Ascending aorta (tissue), 2 donors: Measurements from ENCODE around the gene MT1A. TPM values are rescaled to one million over a fixed set of nuclear protein-coding genes. Genes with fewer than 3 reads are reported as not detected.

Experiments used
- DNase-seq, 2 donors: peaks; one replicate each; pipeline ENCODE4 v3.0.0-alpha.2; 2019; ENCODE audit warnings: low spot score in 2 of 2
- H3K27ac ChIP-seq, 2 donors: fragments of 200-600 bp; sonication (generic); one replicate each; pipeline ENCODE4 v1.5.1; 2016 to 2017; ENCODE audit warnings: mild to moderate bottlenecking in 1 of 2
- H3K27me3 ChIP-seq: fragments of 200-600 bp; sonication (generic); one replicate; pipeline ENCODE4 v1.5.1; 2017
- H3K36me3 ChIP-seq, 2 donors: fragments of 200-600 bp; sonication (generic); one replicate each; pipeline ENCODE4 v1.5.1; 2016
- H3K4me1 ChIP-seq, 2 donors: fragments of 200-600 bp; sonication (generic); one replicate each; pipeline ENCODE4 v1.5.1; 2016 to 2017; ENCODE audit warnings: mild to moderate bottlenecking in 1 of 2
- H3K4me3 ChIP-seq, 2 donors: fragments of 200-600 bp; sonication (generic); one replicate each; pipeline ENCODE4 v1.5.1; 2016 to 2017; ENCODE audit warnings: mild to moderate bottlenecking in 1 of 2
- H3K9me3 ChIP-seq, 2 donors: fragments of 200-600 bp; sonication (generic); one replicate each; pipeline ENCODE4 v1.5.1; 2016
- CTCF ChIP-seq, 3 experiments: fragments of 200-600 bp in 2 of 3; fragments of 450-650 bp in 1 of 3; sonication (generic) in 2 of 3; IDR thresholded peaks; one replicate each; pipeline ENCODE4 v1.5.1; 2016 to 2019; ENCODE audit warnings: antibody characterized with exemption in 3 of 3, mild to moderate bottlenecking in 1 of 3, moderate library complexity in 1 of 3
- intact Hi-C: fragments of 100-400 bp; cut with DNase I; formaldehyde crosslinking; loops from one replicate; pipeline ENCODE4 v1.15.1; 2023
- total RNA-seq: library from RNA; depleted of rRNA; stranded (reverse); fragments of >200 nt; gene quantifications from one replicate; pipeline ENCODE4 v1.1.0, GENCODE V29; 2016

The MT1A gene
- total RNA-seq, 1 donor from 2014 or later, result 183 TPM

GRCh38 chr16:56651586-56651985, 13.1 kb downstream of the MT1A start, which contains the start of gene MT1B:
TSS of gene MT1B (plus strand) at chr16:56651886. CDS start at chr16:56651954, 68 bp downstream.
- intact Hi-C loops, result no loop called here
- Histone ChIP-seq H3K27me3 (no peaks in the 10 kb centered on the region), H3K4me1 (no peaks in the 10 kb centered on the region), H3K9me3 (no peaks in the 10 kb centered on the region), H3K36me3 (no peaks in the 10 kb centered on the region), H3K4me3 (no peak within 1 kb of the TSS), H3K27ac (no peak within 1 kb of the TSS)
- DNase-seq, result no peak
- no peak for TF ChIP-seq CTCF (IDR thresholded peaks at IDR 0.05)

GRCh38 chr16:56652600-56652999, 14.1 kb downstream of the MT1A start:
- intact Hi-C loops, result no loop called here
- TF ChIP-seq CTCF (IDR thresholded peaks at IDR 0.05), result no peak
- H3K4me1 ChIP-seq, result peaks cover under 1 to 4% of the 10 kb centered on the region in 2 donors

GRCh38 chr16:56653218-56653617, 14.8 kb downstream of the MT1A start:
- DNase-seq, result no peak
- Histone ChIP-seq H3K4me1 (peaks cover 4 to 9% of the 10 kb centered on the region in 2 donors), H3K9me3 (no peaks in the 10 kb centered on the region), H3K36me3 (no peaks in the 10 kb centered on the region), H3K27ac (no peak overlapping the region), H3K27me3 (no peaks in the 10 kb centered on the region), H3K4me3 (no peak overlapping the region)
- intact Hi-C loops, result no loop called here
- TF ChIP-seq CTCF (IDR thresholded peaks at IDR 0.05), result no peak

More at GRCh38 chr16:56652600-56652999, 14.1 kb downstream of the MT1A start:
- Histone ChIP-seq H3K36me3 (no peaks in the 10 kb centered on the region), H3K27ac (no peak overlapping the region), H3K27me3 (no peaks in the 10 kb centered on the region), H3K4me3 (no peak overlapping the region), H3K9me3 (no peaks in the 10 kb centered on the region)
- DNase-seq, result no peak

GRCh38 chr16:56657555-56658326, 19.3 kb downstream of the MT1A start, which contains the start of gene MT1F:
TSS of gene MT1F (plus strand) at chr16:56657959. CDS start at chr16:56658059, 100 bp downstream.
- Histone ChIP-seq H3K27me3 (peaks cover 2% of the 10 kb centered on the region), H3K36me3 (no peaks in the 10 kb centered on the region), H3K4me3 (peak within 1 kb of the TSS; percentile 51 to 76), H3K4me1 (peaks cover 6 to 13% of the 10 kb centered on the region in 2 donors), H3K9me3 (no peaks in the 10 kb centered on the region), H3K27ac (peak within 1 kb of the TSS; percentile 22 to 37)
- no peak for TF ChIP-seq CTCF (IDR thresholded peaks at IDR 0.05)
- intact Hi-C loops, result no loop called here
- peak; percentile 49 to 89 for DNase-seq

- intact Hi-C loops, result no loop called here
- Histone ChIP-seq H3K27me3 (peaks cover 8% of the 10 kb centered on the region), H3K4me3 (peak overlapping the region; percentile 51 to 76), H3K9me3 (no peaks in the 10 kb centered on the region), H3K36me3 (no peaks in the 10 kb centered on the region), H3K27ac (no peak overlapping the region), H3K4me1 (peaks cover 6 to 16% of the 10 kb centered on the region in 2 donors)
- TF ChIP-seq CTCF (IDR thresholded peaks at IDR 0.05), result no peak
- no peak for DNase-seq
Measured at GRCh38 chr16:56658327-56658875, 19.9 kb downstream of the MT1A start.
